VCaP (cell line): ENCODE results near the gene HELZ.

Experiments
- H3K27ac ChIP-seq: fragments of 450-650 bp; 2 replicates; pipeline ENCODE4 v1.5.1; 2017
- CTCF ChIP-seq: fragments of 450-650 bp; conservative IDR thresholded peaks from 2 replicates; pipeline ENCODE4 v1.5.1; 2017; ENCODE audit warnings: mild to moderate bottlenecking, moderate library complexity

HELZ gene

GRCh38 chr17:67221062-67221998 is 23.7 kb downstream of the HELZ start:
- TF ChIP-seq CTCF, result peak; percentile 89

GRCh38 chr17:67218385-67218950 is 26.5 kb downstream of the HELZ start:
- H3K27ac ChIP-seq, result no peak overlapping the region
- TF ChIP-seq CTCF, result no peak

More at GRCh38 chr17:67221062-67221998, 23.7 kb downstream of the HELZ start:
- peak overlapping the region; percentile 8; the same call in 1 of the 2 replicates for H3K27ac ChIP-seq

GRCh38 chr17:67217446-67217845 is 27.6 kb downstream of the HELZ start:
- peak overlapping the region; percentile 87 for H3K27ac ChIP-seq
- TF ChIP-seq CTCF, result no peak

- H3K27ac ChIP-seq, result peak overlapping the region; percentile 87
- no peak for TF ChIP-seq CTCF
Observed at GRCh38 chr17:67216578-67217320, 28.2 kb downstream of the HELZ start.

- TF ChIP-seq CTCF, result no peak
- peak overlapping the region; percentile 87 for H3K27ac ChIP-seq
Observed at GRCh38 chr17:67215991-67216421, 29.0 kb downstream of the HELZ start.

GRCh38 chr17:67212714-67213417 is 32.1 kb downstream of the HELZ start:
- TF ChIP-seq CTCF, result no peak
- H3K27ac ChIP-seq, result no peak overlapping the region

GRCh38 chr17:67212231-67212630 is 32.8 kb downstream of the HELZ start:
- TF ChIP-seq CTCF, result no peak
- H3K27ac ChIP-seq, result no peak overlapping the region
